ENCODE data around the gene E2F7. TPM values are rescaled to one million over a fixed set of nuclear protein-coding genes. Genes with fewer than 3 reads are reported as not detected.
A peak's percentile ranks its signal among the peaks of the same experiment; 100 is the strongest.

The E2F7 gene
- total and polyA plus RNA-seq, 2 of the 8 experiments (the other 6 are each of a cell fraction or from before 2014, with no cell fraction given): 8.8 to 18.5 TPM

- POLR2A ChIA-PET (ENCODE audit: partially characterized antibody): no interaction called here
- Histone ChIP-seq H3K79me2 (ENCODE audit: control insufficient read depth in 1 of 2, insufficient read depth in 2 of 2, low read length in 2 of 2) (no peaks in the 10 kb centered on the region), H3K9ac (replicated peaks in 1 of 4; ENCODE audit: extremely low read depth in 1 of 4, low read depth in 3 of 4, low read length in 3 of 4) (no peak overlapping the region), H3K4me3 (ENCODE audit: extremely low read depth in 1 of 4, insufficient read depth in 2 of 4, low read depth in 3 of 4, low read length in 4 of 4) (no peak overlapping the region), H2AFZ (ENCODE audit: low read length) (0 out of 2 replicates have a peak overlapping the region, but pooled peaks have one; percentile 30), H2BK120ac (replicated peaks; ENCODE audit: low read depth, low read length) (no peak overlapping the region), H3K18ac (ENCODE audit: extremely low read depth, low read length) (no peak overlapping the region), H3K14ac (ENCODE audit: insufficient read length) (no peak overlapping the region), H4K20me1 (replicated peaks in 1 of 2; ENCODE audit: control insufficient read depth in 1 of 2, insufficient read depth in 2 of 2, low read length in 2 of 2) (no peaks in the 10 kb centered on the region), H3K23me2 (ENCODE audit: low read depth, low read length) (peaks cover 2% of the 10 kb centered on the region; the same call in 1 of the 2 replicates), H4K91ac (replicated peaks; ENCODE audit: insufficient read length, low read length) (no peak overlapping the region), H3K4ac (replicated peaks; ENCODE audit: insufficient read length, low read depth, low read length) (no peak overlapping the region), H2BK12ac (ENCODE audit: low read depth, low read length) (no peak overlapping the region), H2BK5ac (ENCODE audit: low read depth, low read length) (no peak overlapping the region), H3K36me3 (ENCODE audit: control insufficient read depth in 2 of 4, insufficient read depth in 4 of 4, low read length in 3 of 4) (no peaks in the 10 kb centered on the region), H3K27me3 (replicated peaks in 1 of 4; ENCODE audit: control insufficient read depth in 3 of 4, extremely low read depth in 1 of 4, insufficient read depth in 3 of 4, low read length in 3 of 4) (no peaks in the 10 kb centered on the region), H3K56ac (replicated peaks; ENCODE audit: insufficient read length, low read depth, low read length) (no peak overlapping the region), H4K8ac (ENCODE audit: extremely low read depth, insufficient read depth, low read length) (no peak overlapping the region), H2BK20ac (ENCODE audit: low read length) (no peak overlapping the region), H2BK15ac (ENCODE audit: low read length) (no peak overlapping the region), H3K27ac (ENCODE audit: low read depth, low read length) (no peak overlapping the region), H3K23ac (ENCODE audit: insufficient read length) (no peak overlapping the region), H4K5ac (ENCODE audit: insufficient read length, low read depth, low read length) (no peak overlapping the region), H3K79me1 (ENCODE audit: low read depth, low read length) (no peaks in the 10 kb centered on the region), H3K9me3 (ENCODE audit: insufficient read depth in 2 of 2, low read depth in 1 of 2, low read length in 1 of 2) (no peaks in the 10 kb centered on the region), H3K4me2 (ENCODE audit: insufficient read depth in 1 of 2, low read depth in 2 of 2, low read length in 2 of 2) (no peak overlapping the region), H2AK5ac (ENCODE audit: low read depth, low read length) (no peak overlapping the region), H3K4me1 (replicated peaks in 1 of 4; ENCODE audit: control insufficient read depth in 3 of 4, insufficient read depth in 4 of 4, low read length in 3 of 4) (no peaks in the 10 kb centered on the region)
- DNase-seq (ENCODE audit: low read depth in 1 of 2, low spot score in 2 of 2) (no peak), FAIRE-seq (no peak)
- CTCF ChIA-PET (ENCODE audit: partially characterized antibody): interaction anchor here (1.9 kb wide), 1 partner anchor 50 kb away, joined by 6 read pairs; no protein-coding TSS in a partner anchor
- 78% methylated on average over 2 of the region's 2 CpGs; no CpG with 5 or more reads in 1 of the 2 experiments for WGBS, 2 experiments (ENCODE audit: extremely low coverage in 1 of 2, insufficient coverage in 1 of 2, insufficient read length in 1 of 2, insufficient replicate concordance in 2 of 2, low coverage in 1 of 2, low lambda C conversion rate in 2 of 2, missing lambda C conversion rate in 1 of 2)
- TF ChIP-seq CTBP2 (IDR thresholded peaks at IDR 0.05; ENCODE audit: borderline replicate concordance, insufficient read depth, insufficient read length, low read length) (no peak), SRF (IDR thresholded peaks at IDR 0.05; ENCODE audit: low read depth, low read length) (no peak), RAD21 (IDR thresholded peaks at IDR 0.05 in 1 of 2, conservative IDR thresholded peaks at IDR 0.05 in 1 of 2; ENCODE audit: low read depth in 2 of 2, low read length in 2 of 2) (no peak), SAP30 (IDR thresholded peaks at IDR 0.05; ENCODE audit: insufficient read depth, insufficient replicate concordance, low read length) (no peak), CHD1 (IDR thresholded peaks at IDR 0.05; ENCODE audit: low read depth, low read length) (no peak), ZNF274 (IDR thresholded peaks at IDR 0.05; ENCODE audit: borderline replicate concordance, extremely low read depth, low read length) (no peak), BRCA1 (IDR thresholded peaks at IDR 0.05; ENCODE audit: low read depth, low read length) (no peak), CBX5 (IDR thresholded peaks at IDR 0.05; ENCODE audit: low read depth, low read length) (no peak), POLR2AphosphoS5 (IDR thresholded peaks at IDR 0.05; ENCODE audit: low read depth, low read length) (no peak), MAFK (IDR thresholded peaks at IDR 0.05; ENCODE audit: low read depth, low read length) (no peak), RBBP5 (IDR thresholded peaks at IDR 0.05; ENCODE audit: borderline replicate concordance, low read depth, low read length) (no peak)
Observed at GRCh38 chr12:77003914-77004313, 61.5 kb downstream of the E2F7 start.

All from H1 (cell line).